ENCODE measurements around the gene FOXJ3.

- TF ChIP-seq ZNF274 (IDR thresholded peaks at IDR 0.05; ENCODE audit: borderline replicate concordance, extremely low read depth, low read length) (no peak), CTCF (IDR thresholded peaks at IDR 0.05; ENCODE audit: control extremely low read depth in 1 of 3, insufficient read depth in 1 of 3, low read depth in 1 of 3, low read length in 3 of 3) (no peak), CHD2 (IDR thresholded peaks at IDR 0.05; ENCODE audit: low read length) (no peak), POLR2AphosphoS5 (IDR thresholded peaks at IDR 0.05; ENCODE audit: low read depth, low read length) (no peak)
Observed at GRCh38 chr1:42184616-42185015, 150.4 kb downstream of the FOXJ3 start.

Measured in H1 (cell line).